Body of pancreas (tissue), 4 donors: ENCODE results near the gene MGLL. TPM values are rescaled to one million over a fixed set of nuclear protein-coding genes. Genes with fewer than 3 reads are reported as not detected.

ENCODE experiments used
- ATAC-seq: fragments of 150-250 bp; one replicate; pipeline ENCODE4 v1.9.1; 2016
- DNase-seq, 4 donors: peaks; one replicate each; pipeline ENCODE4 v3.0.0-alpha.2; 2019
- H3K27ac ChIP-seq, 4 donors: fragments of 200-600 bp; sonication (generic); 1 replicate in 3 of 4; 2 replicates in 1 of 4; pipeline versions ENCODE4 v1.5.1 to v1.6.1; 2016 to 2019; ENCODE audit warnings: mild to moderate bottlenecking in 1 of 4, mixed read lengths in 1 of 4, moderate library complexity in 1 of 4
- H3K27me3 ChIP-seq, 2 donors: fragments of 200-600 bp; sonication (generic); one replicate each; pipeline ENCODE4 v1.6.0; 2016; ENCODE audit warnings: mild to moderate bottlenecking in 1 of 2
- H3K36me3 ChIP-seq, 2 donors: fragments of 200-600 bp; sonication (generic); replicated peaks in 1 of 2; 2 replicates each; pipeline ENCODE4 v1.5.1; 2016; ENCODE audit warnings: low read depth in 2 of 2; ENCODE audit not compliant: insufficient read depth in 1 of 2
- H3K4me1 ChIP-seq: fragments of 200-600 bp; sonication (generic); one replicate; pipeline ENCODE4 v1.6.0; 2016
- H3K4me3 ChIP-seq, 2 donors: fragments of 200-600 bp; sonication (generic); 1 replicate in 1 of 2; 2 replicates in 1 of 2; pipeline ENCODE4 v1.5.1; 2016 to 2019
- H3K9me3 ChIP-seq, 3 donors: fragments of 200-600 bp; sonication (generic); 1 replicate in 2 of 3; 2 replicates in 1 of 3; pipeline ENCODE4 v1.5.1; 2016
- CTCF ChIP-seq, 7 experiments: fragments of 450-650 bp in 4 of 7; fragments of 200-600 bp in 3 of 7; sonication (generic) in 3 of 7; IDR thresholded peaks; one replicate each; pipeline ENCODE4 v1.5.1; 2016 to 2019; ENCODE audit warnings: antibody characterized with exemption in 7 of 7
- POLR2A ChIP-seq, 3 donors: fragments of 450-650 bp; IDR thresholded peaks; one replicate each; pipeline ENCODE4 v1.6.1; 2016; ENCODE audit warnings: antibody characterized with exemption in 3 of 3, mild to moderate bottlenecking in 2 of 3
- WGBS, 2 donors: methylation state at CpG; one replicate each; pipeline ENCODE4 v1.1.5; 2017; 5-methylcytosine and 5-hydroxymethylcytosine counted together
- intact Hi-C: fragments of 100-400 bp; cut with DNase I; formaldehyde crosslinking; loops from one replicate; pipeline ENCODE4 v1.15.1; 2023
- total RNA-seq, 2 donors: library from RNA; depleted of rRNA; stranded (reverse); fragments of >200 nt; gene quantifications; one replicate each; pipeline ENCODE4 v1.1.0, GENCODE V29; 2016

MGLL gene
- total RNA-seq, 2 donors from 2014 or later: 14.8 to 20.2 TPM

- Histone ChIP-seq H3K4me3 (no peak overlapping the region), H3K27me3 (no peaks in the 10 kb centered on the region), H3K4me1 (no peaks in the 10 kb centered on the region), H3K27ac (no peak overlapping the region), H3K36me3 (no peaks in the 10 kb centered on the region), H3K9me3 (no peaks in the 10 kb centered on the region)
- DNase-seq (no peak), ATAC-seq (no peak)
- intact Hi-C loops: no loop called here
- no peak for TF ChIP-seq POLR2A (IDR thresholded peaks at IDR 0.05)
- no peak for TF ChIP-seq CTCF (IDR thresholded peaks at IDR 0.05)
- 86 to 90% methylated on average over 3 of the region's 3 CpGs for WGBS, 2 donors
Observed at GRCh38 chr3:127665586-127665985, 156.7 kb downstream of the MGLL start.

GRCh38 chr3:127665165-127665564, 157.2 kb downstream of the MGLL start:
- no peak for TF ChIP-seq POLR2A (IDR thresholded peaks at IDR 0.05)

GRCh38 chr3:127663151-127663550, 159.2 kb downstream of the MGLL start:
- TF ChIP-seq CTCF (IDR thresholded peaks at IDR 0.05): no peak
- TF ChIP-seq POLR2A (IDR thresholded peaks at IDR 0.05): no peak
- DNase-seq (no peak), ATAC-seq (no peak)
- no peaks in the 10 kb centered on the region for H3K36me3 ChIP-seq
- no peaks in the 10 kb centered on the region for H3K27me3 ChIP-seq
- H3K27ac ChIP-seq: no peak overlapping the region
- 78 to 84% methylated on average over 5 of the region's 5 CpGs for WGBS, 2 donors
- no peaks in the 10 kb centered on the region for H3K9me3 ChIP-seq
- H3K4me1 ChIP-seq: no peaks in the 10 kb centered on the region
- intact Hi-C loops: no loop called here
- H3K4me3 ChIP-seq: no peak overlapping the region

More at GRCh38 chr3:127665165-127665564, 157.2 kb downstream of the MGLL start:
- 38 to 47% methylated on average over 2 of the region's 2 CpGs for WGBS, 2 donors
- Histone ChIP-seq H3K4me3 (no peak overlapping the region), H3K36me3 (no peaks in the 10 kb centered on the region), H3K27me3 (no peaks in the 10 kb centered on the region), H3K9me3 (no peaks in the 10 kb centered on the region), H3K27ac (no peak overlapping the region), H3K4me1 (no peaks in the 10 kb centered on the region)
- intact Hi-C loops: no loop called here
- DNase-seq: no peak
- ATAC-seq: no peak

GRCh38 chr3:127662001-127662469, 160.3 kb downstream of the MGLL start:
- 83 to 88% methylated on average over 11 of the region's 11 CpGs for WGBS, 2 donors

GRCh38 chr3:127661600-127661999, 160.7 kb downstream of the MGLL start:
- WGBS, 2 donors: 95 to 100% methylated on average over 4 to 5 of the region's 5 CpGs
- intact Hi-C loops: no loop called here
- ATAC-seq: no peak

More at GRCh38 chr3:127662001-127662469, 160.3 kb downstream of the MGLL start:
- Histone ChIP-seq H3K27me3 (no peaks in the 10 kb centered on the region), H3K4me3 (no peak overlapping the region), H3K4me1 (no peaks in the 10 kb centered on the region), H3K27ac (no peak overlapping the region), H3K36me3 (no peaks in the 10 kb centered on the region), H3K9me3 (no peaks in the 10 kb centered on the region)
- intact Hi-C loops: no loop called here
- TF ChIP-seq CTCF (IDR thresholded peaks at IDR 0.05) (no peak), POLR2A (IDR thresholded peaks at IDR 0.05) (no peak)
- no peak for DNase-seq
- ATAC-seq: no peak

More at GRCh38 chr3:127661600-127661999, 160.7 kb downstream of the MGLL start:
- no peak overlapping the region for H3K4me3 ChIP-seq
- no peak overlapping the region for H3K27ac ChIP-seq
- no peaks in the 10 kb centered on the region for H3K36me3 ChIP-seq
- no peaks in the 10 kb centered on the region for H3K4me1 ChIP-seq
- TF ChIP-seq CTCF (IDR thresholded peaks at IDR 0.05): no peak
- TF ChIP-seq POLR2A (IDR thresholded peaks at IDR 0.05): no peak
- H3K27me3 ChIP-seq: no peaks in the 10 kb centered on the region
- DNase-seq: no peak
- no peaks in the 10 kb centered on the region for H3K9me3 ChIP-seq
